ENCODE results near the gene GPR78.

Gene GPR78

GRCh38 chr4:8588196-8588470, 7.9 kb downstream of the GPR78 start:
- no peak for TF ChIP-seq REST (IDR thresholded peaks at IDR 0.05; ENCODE audit: insufficient read depth in 1 of 2, low read depth in 2 of 2, low read length in 2 of 2)
- no peak for TF ChIP-seq SIN3A (IDR thresholded peaks at IDR 0.05; ENCODE audit: borderline replicate concordance, insufficient read depth, low read length)
- no peak for TF ChIP-seq POLR2AphosphoS5 (IDR thresholded peaks at IDR 0.05; ENCODE audit: low read depth, low read length)
- no peak for TF ChIP-seq FOXP2 (optimal IDR thresholded peaks at IDR 0.05; ENCODE audit: borderline replicate concordance, extremely low read depth, extremely low read length, insufficient read depth)

- TF ChIP-seq POLR2AphosphoS5 (IDR thresholded peaks at IDR 0.05; ENCODE audit: low read depth, low read length) (no peak), REST (IDR thresholded peaks at IDR 0.05; ENCODE audit: insufficient read depth in 1 of 2, low read depth in 2 of 2, low read length in 2 of 2) (no peak), FOXP2 (optimal IDR thresholded peaks at IDR 0.05; ENCODE audit: borderline replicate concordance, extremely low read depth, extremely low read length, insufficient read depth) (no peak), TAF1 (IDR thresholded peaks at IDR 0.05; ENCODE audit: borderline replicate concordance, insufficient read depth, low read length) (no peak), SIN3A (IDR thresholded peaks at IDR 0.05; ENCODE audit: borderline replicate concordance, insufficient read depth, low read length) (no peak)
These were observed 9.1 kb downstream of the GPR78 start for GRCh38 chr4:8589336-8589735.

GRCh38 chr4:8589823-8590545, 9.8 kb downstream of the GPR78 start:
- TF ChIP-seq TAF1 (IDR thresholded peaks at IDR 0.05; ENCODE audit: borderline replicate concordance, insufficient read depth, low read length) (no peak), POLR2AphosphoS5 (IDR thresholded peaks at IDR 0.05; ENCODE audit: low read depth, low read length) (no peak), SIN3A (IDR thresholded peaks at IDR 0.05; ENCODE audit: borderline replicate concordance, insufficient read depth, low read length) (no peak), FOXP2 (optimal IDR thresholded peaks at IDR 0.05; ENCODE audit: borderline replicate concordance, extremely low read depth, extremely low read length, insufficient read depth) (no peak), REST (IDR thresholded peaks at IDR 0.05; ENCODE audit: insufficient read depth in 1 of 2, low read depth in 2 of 2, low read length in 2 of 2) (no peak)

- TF ChIP-seq POLR2AphosphoS5 (IDR thresholded peaks at IDR 0.05; ENCODE audit: low read depth, low read length), result no peak
- no peak for TF ChIP-seq SIN3A (IDR thresholded peaks at IDR 0.05; ENCODE audit: borderline replicate concordance, insufficient read depth, low read length)
- TF ChIP-seq REST (IDR thresholded peaks at IDR 0.05; ENCODE audit: insufficient read depth in 1 of 2, low read depth in 2 of 2, low read length in 2 of 2), result no peak
- TF ChIP-seq TAF1 (IDR thresholded peaks at IDR 0.05; ENCODE audit: borderline replicate concordance, insufficient read depth, low read length), result no peak
- no peak for TF ChIP-seq FOXP2 (optimal IDR thresholded peaks at IDR 0.05; ENCODE audit: borderline replicate concordance, extremely low read depth, extremely low read length, insufficient read depth)
These were observed 10.3 kb downstream of the GPR78 start for GRCh38 chr4:8590546-8590880.

GRCh38 chr4:8591114-8591513, 10.9 kb downstream of the GPR78 start:
- TF ChIP-seq REST (IDR thresholded peaks at IDR 0.05; ENCODE audit: insufficient read depth in 1 of 2, low read depth in 2 of 2, low read length in 2 of 2), result no peak
- no peak for TF ChIP-seq TAF1 (IDR thresholded peaks at IDR 0.05; ENCODE audit: borderline replicate concordance, insufficient read depth, low read length)
- TF ChIP-seq POLR2AphosphoS5 (IDR thresholded peaks at IDR 0.05; ENCODE audit: low read depth, low read length), result no peak
- no peak for TF ChIP-seq FOXP2 (optimal IDR thresholded peaks at IDR 0.05; ENCODE audit: borderline replicate concordance, extremely low read depth, extremely low read length, insufficient read depth)
- TF ChIP-seq SIN3A (IDR thresholded peaks at IDR 0.05; ENCODE audit: borderline replicate concordance, insufficient read depth, low read length), result no peak

Measured in PFSK-1 (cell line).